A549 treated with CORT108297 at 1 μM for 4 hours (cell line): ENCODE measurements around the gene UCK2. TPM values are rescaled to one million over a fixed set of nuclear protein-coding genes. Genes with fewer than 3 reads are reported as not detected.

ENCODE experiments used
- total RNA-seq: library from RNA; stranded (reverse); fragments of 200-300 nt; extraction: Qiagen RNA extraction; gene quantifications from 5 replicates; pipeline ENCODE4 v1.2.3, GENCODE V29; 2022

The UCK2 gene
- total RNA-seq, result 103 to 111 TPM (median 107 TPM) in 5 replicates

DNA sequence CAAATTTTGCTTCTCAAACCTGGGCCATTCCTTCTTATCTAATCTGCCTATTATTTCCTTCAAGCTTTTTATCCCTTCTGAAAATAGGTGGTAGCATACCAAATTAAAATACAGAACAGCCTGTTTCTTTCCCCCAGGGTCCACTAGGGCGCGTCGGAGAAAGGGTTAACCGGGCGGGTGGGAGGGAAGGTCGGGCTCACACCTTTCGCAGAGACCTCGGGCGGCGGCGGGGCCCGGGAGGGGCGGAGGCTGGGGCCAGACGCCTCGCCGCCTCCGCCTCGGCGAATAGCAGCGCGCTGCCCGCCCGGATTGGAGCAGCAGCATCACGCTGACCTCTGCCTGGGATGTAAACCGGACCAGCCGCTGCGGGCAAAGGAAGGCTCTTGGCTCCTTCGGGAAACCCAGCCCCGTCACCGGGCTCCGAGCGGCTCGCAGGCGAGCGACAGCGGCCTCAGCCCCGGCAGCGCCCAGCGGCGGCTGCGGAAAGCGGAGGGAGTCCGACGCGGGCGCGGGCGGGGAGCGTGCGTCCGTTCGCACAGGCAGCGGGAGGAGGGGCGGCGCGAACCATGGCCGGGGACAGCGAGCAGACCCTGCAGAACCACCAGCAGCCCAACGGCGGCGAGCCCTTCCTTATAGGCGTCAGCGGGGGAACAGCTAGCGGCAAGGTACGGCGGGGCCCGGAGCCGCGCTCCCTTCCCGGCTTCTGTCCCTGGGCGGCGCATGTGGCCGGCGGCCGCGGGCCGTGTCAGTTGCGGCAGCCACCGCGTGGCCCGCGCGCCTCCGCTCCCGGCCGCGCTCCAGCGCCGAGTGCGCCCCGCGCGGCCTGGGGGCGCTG, at the start of gene UCK2:
UCK2 (plus strand) TSS at position 347 of the 835 bp plus-strand sequence; CDS start at position 567, 220 bp downstream.

Other genes with a start within 250 kb of the UCK2 start
- 201 to 236 TPM (median 213 TPM) in 5 replicates for gene MGST3, start 196.4 kb upstream of the UCK2 start, total RNA-seq
- 38.0 to 41.4 TPM (median 41.1 TPM) in 5 replicates for gene ALDH9A1, start 129.1 kb upstream of the UCK2 start, total RNA-seq
- 158 to 191 TPM (median 161 TPM) in 5 replicates for gene TMCO1, start 58.7 kb upstream of the UCK2 start, total RNA-seq